HTR-8/SVneo (cell line): ENCODE data around the gene TYMP.

Experiments
- DNase-seq: peaks from one replicate; pipeline ENCODE4 v3.0.0; 2011; ENCODE audit warnings: low spot score, mixed read lengths; ENCODE audit not compliant: insufficient read length
- FAIRE-seq: peaks from 2 replicates; lab custom pipeline; 2011; peaks lifted over from hg19 to GRCh38; lab: Jason Lieb, UNC

The TYMP gene

GRCh38 chr22:50529897-50530579 is at the start of gene TYMP:
Gene TYMP (minus strand): TSS chr22:50530012. CDS start chr22:50529709, 303 bp downstream.
- no peak for FAIRE-seq
- DNase-seq: no peak

- no peak for FAIRE-seq
Observed at GRCh38 chr22:50578776-50579310, 49.0 kb upstream of the TYMP start.

GRCh38 chr22:50577987-50578775 is 48.4 kb upstream of the TYMP start, which contains the start of gene CPT1B:
Gene CPT1B (minus strand): TSS chr22:50578427. CDS start chr22:50577915, 512 bp downstream.
- DNase-seq (no peak), FAIRE-seq (no peak)

More at GRCh38 chr22:50578776-50579310, 49.0 kb upstream of the TYMP start:
- DNase-seq: no peak

GRCh38 chr22:50577697-50577986 is 47.8 kb upstream of the TYMP start:
- DNase-seq (no peak), FAIRE-seq (no peak)

- FAIRE-seq (no peak), DNase-seq (no peak)
Observed at GRCh38 chr22:50576806-50577696, 47.2 kb upstream of the TYMP start.

- FAIRE-seq: no peak
- no peak for DNase-seq
Observed at GRCh38 chr22:50576070-50576469, 46.3 kb upstream of the TYMP start.

GRCh38 chr22:50575426-50575941 is 45.7 kb upstream of the TYMP start:
- DNase-seq: no peak
- FAIRE-seq: no peak

GRCh38 chr22:50574383-50574755 is 44.6 kb upstream of the TYMP start:
- DNase-seq: no peak
- FAIRE-seq: no peak

- DNase-seq: no peak
- no peak for FAIRE-seq
Observed at GRCh38 chr22:50573491-50574382, 43.9 kb upstream of the TYMP start.

GRCh38 chr22:50572965-50573364 is 43.2 kb upstream of the TYMP start:
- peak; percentile 31 for FAIRE-seq
- no peak for DNase-seq

- no peak for DNase-seq
- FAIRE-seq: no peak
Observed at GRCh38 chr22:50571264-50572175, 41.7 kb upstream of the TYMP start.

- no peak for DNase-seq
- no peak for FAIRE-seq
Observed at GRCh38 chr22:50570861-50571260, 41.0 kb upstream of the TYMP start.

- FAIRE-seq (no peak), DNase-seq (no peak)
Observed at GRCh38 chr22:50569896-50570535, 40.2 kb upstream of the TYMP start.

- DNase-seq (no peak), FAIRE-seq (no peak)
Observed at GRCh38 chr22:50569041-50569459, 39.2 kb upstream of the TYMP start.

GRCh38 chr22:50568626-50569025 is 38.8 kb upstream of the TYMP start:
- FAIRE-seq (no peak), DNase-seq (no peak)

GRCh38 chr22:50567721-50568252 is 38.0 kb upstream of the TYMP start:
- DNase-seq: no peak
- FAIRE-seq: no peak

- FAIRE-seq (no peak), DNase-seq (no peak)
Observed at GRCh38 chr22:50564289-50564688, 34.5 kb upstream of the TYMP start.
